KOPT-K1 (cell line): ENCODE results near the gene MCF2.

Experiments
- H3K27ac ChIP-seq: fragments of 200-600 bp; sonication (generic); 2 replicates; pipeline ENCODE4 v1.5.1; 2016; ENCODE audit warnings: antibody characterized with exemption, mild to moderate bottlenecking, low read depth, low read length; ENCODE audit not compliant: poor library complexity, severe bottlenecking
- H3K36me3 ChIP-seq: fragments of 200-600 bp; sonication (generic); 2 replicates; pipeline ENCODE4 v1.5.1; 2017; ENCODE audit warnings: antibody characterized with exemption, mild to moderate bottlenecking, low read length, moderate library complexity; ENCODE audit not compliant: insufficient read depth
- H3K9me3 ChIP-seq: fragments of 200-600 bp; sonication (generic); 2 replicates; pipeline ENCODE4 v1.5.1; 2017; ENCODE audit warnings: antibody characterized with exemption, low read length, mild to moderate bottlenecking; ENCODE audit not compliant: insufficient read depth, poor library complexity, severe bottlenecking

Gene MCF2

GRCh38 chrX:139708067-139708466 lies at the start of gene MCF2:
Gene MCF2 (minus strand): TSS chrX:139708167. CDS start chrX:139651744, 56,423 bp downstream.
- Histone ChIP-seq H3K9me3 (no peaks in the 10 kb centered on the region), H3K36me3 (no peaks in the 10 kb centered on the region), H3K27ac (no peak within 1 kb of the TSS)

GRCh38 chrX:139751053-139751452 lies 43.1 kb upstream of the MCF2 start:
- Histone ChIP-seq H3K27ac (no peak overlapping the region), H3K9me3 (peaks cover 23% of the 10 kb centered on the region), H3K36me3 (peaks cover 16% of the 10 kb centered on the region)

- peaks cover 19% of the 10 kb centered on the region for H3K9me3 ChIP-seq
- H3K27ac ChIP-seq: no peak overlapping the region
- H3K36me3 ChIP-seq: peaks cover 16% of the 10 kb centered on the region
Observed at GRCh38 chrX:139750390-139750789, 42.4 kb upstream of the MCF2 start.

- Histone ChIP-seq H3K27ac (no peak overlapping the region), H3K36me3 (peaks cover 22% of the 10 kb centered on the region), H3K9me3 (no peaks in the 10 kb centered on the region)
Observed at GRCh38 chrX:139739138-139739537, 31.2 kb upstream of the MCF2 start.

- Histone ChIP-seq H3K36me3 (peaks cover 19% of the 10 kb centered on the region), H3K27ac (no peak overlapping the region), H3K9me3 (no peaks in the 10 kb centered on the region)
Observed at GRCh38 chrX:139738581-139738980, 30.6 kb upstream of the MCF2 start.

- Histone ChIP-seq H3K27ac (no peak overlapping the region), H3K36me3 (peaks cover 27% of the 10 kb centered on the region), H3K9me3 (no peaks in the 10 kb centered on the region)
Observed at GRCh38 chrX:139736151-139736550, 28.2 kb upstream of the MCF2 start.

GRCh38 chrX:139734996-139735395 lies 27.0 kb upstream of the MCF2 start:
- H3K27ac ChIP-seq: no peak overlapping the region
- no peaks in the 10 kb centered on the region for H3K9me3 ChIP-seq
- peaks cover 27% of the 10 kb centered on the region for H3K36me3 ChIP-seq

GRCh38 chrX:139725720-139726119 lies 17.8 kb upstream of the MCF2 start:
- no peaks in the 10 kb centered on the region for H3K9me3 ChIP-seq
- no peaks in the 10 kb centered on the region; the same call in 1 of the 2 replicates for H3K36me3 ChIP-seq
- no peak overlapping the region for H3K27ac ChIP-seq

GRCh38 chrX:139724626-139725025 lies 16.7 kb upstream of the MCF2 start:
- Histone ChIP-seq H3K36me3 (no peaks in the 10 kb centered on the region; the same call in 1 of the 2 replicates), H3K9me3 (no peaks in the 10 kb centered on the region), H3K27ac (no peak overlapping the region)

- no peaks in the 10 kb centered on the region for H3K36me3 ChIP-seq
- H3K27ac ChIP-seq: no peak overlapping the region
- H3K9me3 ChIP-seq: no peaks in the 10 kb centered on the region
Observed at GRCh38 chrX:139720979-139721378, 13.0 kb upstream of the MCF2 start.

- Histone ChIP-seq H3K9me3 (no peaks in the 10 kb centered on the region), H3K27ac (no peak overlapping the region), H3K36me3 (no peaks in the 10 kb centered on the region)
Observed at GRCh38 chrX:139720136-139720535, 12.2 kb upstream of the MCF2 start.

- no peak overlapping the region for H3K27ac ChIP-seq
Observed at GRCh38 chrX:139702658-139703057, 5.3 kb downstream of the MCF2 start.

GRCh38 chrX:139692908-139693307 lies 15.1 kb downstream of the MCF2 start:
- H3K9me3 ChIP-seq: no peaks in the 10 kb centered on the region

More at GRCh38 chrX:139702658-139703057, 5.3 kb downstream of the MCF2 start:
- Histone ChIP-seq H3K9me3 (no peaks in the 10 kb centered on the region), H3K36me3 (no peaks in the 10 kb centered on the region)

GRCh38 chrX:139692506-139692849 lies 15.5 kb downstream of the MCF2 start:
- Histone ChIP-seq H3K27ac (no peak overlapping the region), H3K36me3 (no peaks in the 10 kb centered on the region)

More at GRCh38 chrX:139692908-139693307, 15.1 kb downstream of the MCF2 start:
- no peaks in the 10 kb centered on the region for H3K36me3 ChIP-seq
- H3K27ac ChIP-seq: no peak overlapping the region

GRCh38 chrX:139691843-139692505 lies 16.0 kb downstream of the MCF2 start:
- H3K36me3 ChIP-seq: no peaks in the 10 kb centered on the region
- H3K27ac ChIP-seq: no peak overlapping the region
- H3K9me3 ChIP-seq: no peaks in the 10 kb centered on the region

More at GRCh38 chrX:139692506-139692849, 15.5 kb downstream of the MCF2 start:
- H3K9me3 ChIP-seq: no peaks in the 10 kb centered on the region

GRCh38 chrX:139691493-139691842 lies 16.5 kb downstream of the MCF2 start:
- H3K9me3 ChIP-seq: no peaks in the 10 kb centered on the region
- H3K36me3 ChIP-seq: no peaks in the 10 kb centered on the region
- no peak overlapping the region for H3K27ac ChIP-seq
